Testis (tissue), 3 donors: Measurements from ENCODE around the gene GSC2. TPM values are rescaled to one million over a fixed set of nuclear protein-coding genes. Genes with fewer than 3 reads are reported as not detected.

Experiments
- DNase-seq: peaks from one replicate; pipeline ENCODE4 v3.0.0-alpha.2; 2019
- H3K27ac ChIP-seq, 2 donors: fragments of 200-600 bp; sonication (generic); one replicate each; pipeline ENCODE4 v1.5.1; 2019
- H3K27me3 ChIP-seq: fragments of 200-600 bp; sonication (generic); one replicate; pipeline ENCODE4 v1.5.1; 2019
- H3K36me3 ChIP-seq: fragments of 200-600 bp; sonication (generic); one replicate; pipeline ENCODE4 v1.5.1; 2017; ENCODE audit warnings: low read depth; ENCODE audit errors: missing control alignments
- H3K4me1 ChIP-seq: fragments of 200-600 bp; sonication (generic); one replicate; pipeline ENCODE4 v1.5.1; 2019
- H3K4me3 ChIP-seq, 2 donors: fragments of 200-600 bp; sonication (generic); one replicate each; pipeline ENCODE4 v1.5.1; 2017 to 2019
- H3K9me3 ChIP-seq: fragments of 200-600 bp; sonication (generic); one replicate; pipeline ENCODE4 v1.5.1; 2017
- POLR2A ChIP-seq: fragments of 450-650 bp; IDR thresholded peaks from one replicate; pipeline ENCODE4 v1.6.1; 2017; ENCODE audit warnings: antibody characterized with exemption, mild to moderate bottlenecking, moderate library complexity
- WGBS, 2 donors: methylation state at CpG; one replicate each; pipeline ENCODE4 v1.1.5; 2018; 5-methylcytosine and 5-hydroxymethylcytosine counted together
- intact Hi-C: fragments of 100-400 bp; cut with DNase I; formaldehyde crosslinking; loops from one replicate; pipeline ENCODE4 v1.15.1; 2023; ENCODE audit warnings: low total_unique reads
- polyA plus RNA-seq: library from polyadenylated mRNA; stranded (reverse); fragments of 350-450 nt; fragmentation: Illumina TruSeq; extraction: RNeasy Lipid Tissue Mini Kit (QIAGEN cat#74804); gene quantifications from one replicate; pipeline ENCODE4 v1.2.3, GENCODE V29; 2014; ENCODE audit warnings: low read depth, low replicate concordance; ENCODE audit not compliant: insufficient read depth
- total RNA-seq, 2 donors: library from RNA; depleted of rRNA; stranded (reverse); fragments of >200 nt; gene quantifications; one replicate each; pipeline ENCODE4 v1.2.3, GENCODE V29; 2016
- TF ChIP-seq, protein P1 (sequence below), 3 experiments: fragments of 450-650 bp in 2 of 3; fragments of 200-600 bp in 1 of 3; sonication (generic) in 1 of 3; IDR thresholded peaks; one replicate each; pipeline ENCODE4 v1.5.1; 2016 to 2019; ENCODE audit warnings: antibody characterized with exemption in 3 of 3, mild to moderate bottlenecking in 2 of 3, moderate library complexity in 1 of 3

GSC2 gene
- total and polyA plus RNA-seq, 3 donors from 2014 or later = 2.3 to 16.0 (median 15.3) TPM

DNA sequence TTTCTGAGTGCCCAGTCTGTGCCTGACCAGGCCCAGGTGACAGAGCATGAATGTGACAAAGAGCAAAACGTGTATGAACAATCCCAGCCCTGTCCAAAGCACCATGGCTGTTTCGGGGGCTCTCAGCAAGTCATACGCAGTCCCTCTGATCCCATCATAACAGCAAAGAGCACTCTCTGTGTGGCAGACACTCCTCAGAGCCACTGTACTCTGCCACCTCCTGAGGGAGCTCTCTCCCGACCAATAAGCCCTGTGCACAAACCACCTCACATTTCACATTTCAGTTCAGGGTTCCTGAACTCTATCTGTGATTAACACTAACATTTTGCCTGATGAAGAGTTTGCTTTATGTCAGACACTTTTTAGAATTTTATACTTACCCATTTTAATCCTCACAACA is 34.5 kb downstream of the GSC2 start:
- no peak for TF ChIP-seq POLR2A
- TF ChIP-seq, protein P1, sequence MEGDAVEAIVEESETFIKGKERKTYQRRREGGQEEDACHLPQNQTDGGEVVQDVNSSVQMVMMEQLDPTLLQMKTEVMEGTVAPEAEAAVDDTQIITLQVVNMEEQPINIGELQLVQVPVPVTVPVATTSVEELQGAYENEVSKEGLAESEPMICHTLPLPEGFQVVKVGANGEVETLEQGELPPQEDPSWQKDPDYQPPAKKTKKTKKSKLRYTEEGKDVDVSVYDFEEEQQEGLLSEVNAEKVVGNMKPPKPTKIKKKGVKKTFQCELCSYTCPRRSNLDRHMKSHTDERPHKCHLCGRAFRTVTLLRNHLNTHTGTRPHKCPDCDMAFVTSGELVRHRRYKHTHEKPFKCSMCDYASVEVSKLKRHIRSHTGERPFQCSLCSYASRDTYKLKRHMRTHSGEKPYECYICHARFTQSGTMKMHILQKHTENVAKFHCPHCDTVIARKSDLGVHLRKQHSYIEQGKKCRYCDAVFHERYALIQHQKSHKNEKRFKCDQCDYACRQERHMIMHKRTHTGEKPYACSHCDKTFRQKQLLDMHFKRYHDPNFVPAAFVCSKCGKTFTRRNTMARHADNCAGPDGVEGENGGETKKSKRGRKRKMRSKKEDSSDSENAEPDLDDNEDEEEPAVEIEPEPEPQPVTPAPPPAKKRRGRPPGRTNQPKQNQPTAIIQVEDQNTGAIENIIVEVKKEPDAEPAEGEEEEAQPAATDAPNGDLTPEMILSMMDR (IDR thresholded peaks at IDR 0.05) = no peak
- no peaks in the 10 kb centered on the region for H3K9me3 ChIP-seq
- WGBS, 2 donors = 67 to 85% methylated on average over 4 of the region's 4 CpGs
- no peak overlapping the region for H3K4me3 ChIP-seq
- no peak overlapping the region for H3K27ac ChIP-seq
- intact Hi-C loops = no loop called here
- DNase-seq = no peak
- no peaks in the 10 kb centered on the region for H3K36me3 ChIP-seq
- peaks cover 27% of the 10 kb centered on the region for H3K4me1 ChIP-seq
- H3K27me3 ChIP-seq = no peaks in the 10 kb centered on the region

DNA sequence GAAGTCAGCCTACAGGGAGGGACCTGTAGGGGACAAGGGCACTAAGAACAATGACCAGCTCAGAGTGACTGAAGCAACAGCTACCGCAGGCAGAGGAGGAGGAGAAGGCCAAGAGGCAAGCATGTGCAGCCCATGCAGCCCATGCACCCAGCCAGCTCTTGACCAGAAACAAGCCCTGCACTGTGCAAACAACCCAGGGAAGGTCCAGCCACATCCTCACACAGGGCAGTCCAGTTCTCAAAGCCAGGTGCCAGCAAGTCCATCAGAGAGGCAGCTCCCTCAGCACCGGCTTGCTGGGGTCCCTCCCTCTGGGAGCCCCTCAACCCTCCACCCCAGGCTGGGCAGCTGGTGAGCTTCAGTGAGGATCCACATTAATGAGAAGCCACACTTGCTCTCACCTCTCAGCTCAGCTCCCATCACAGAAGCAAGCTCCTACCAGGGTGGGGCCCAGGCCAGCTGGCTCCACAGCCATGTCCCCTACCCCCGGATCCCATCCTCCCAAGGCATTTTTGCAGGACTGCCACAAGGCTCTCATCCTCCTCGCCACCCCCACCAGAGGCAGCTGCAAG is 35.0 kb downstream of the GSC2 start:
- intact Hi-C loops = no loop called here

DNA sequence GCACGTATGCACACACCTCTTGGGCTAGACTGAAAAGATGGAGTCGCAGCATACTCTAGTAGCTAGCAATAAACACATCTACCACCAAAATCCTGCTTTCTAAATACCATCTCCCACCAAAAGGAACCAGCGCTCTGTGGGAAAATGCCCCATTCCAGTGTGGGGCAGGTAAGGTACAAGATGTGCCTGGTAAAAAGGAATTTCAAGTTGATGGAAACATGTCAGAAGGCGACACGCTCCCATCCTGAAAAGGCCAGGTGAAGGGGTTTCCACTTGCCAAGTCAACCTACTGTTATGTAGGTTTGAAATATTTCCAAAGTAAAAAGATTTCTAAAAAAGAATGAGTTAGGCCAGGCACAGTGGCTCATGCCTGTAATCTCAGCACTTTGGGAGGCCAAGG is 36.7 kb downstream of the GSC2 start:
- intact Hi-C loops = no loop called here
- no peaks in the 10 kb centered on the region for H3K9me3 ChIP-seq
- no peaks in the 10 kb centered on the region for H3K27me3 ChIP-seq
- TF ChIP-seq, protein P1 (IDR thresholded peaks at IDR 0.05) = no peak
- no peak for TF ChIP-seq POLR2A
- DNase-seq = no peak
- 98 to 99% methylated on average over 5 of the region's 5 CpGs for WGBS, 2 donors
- H3K27ac ChIP-seq = no peak overlapping the region
- no peaks in the 10 kb centered on the region for H3K36me3 ChIP-seq
- peaks cover 11% of the 10 kb centered on the region for H3K4me1 ChIP-seq
- no peak overlapping the region for H3K4me3 ChIP-seq

More for the DNA sequence above, 35.0 kb downstream of the GSC2 start:
- Histone ChIP-seq H3K4me3 (no peak overlapping the region), H3K27ac (no peak overlapping the region), H3K36me3 (no peaks in the 10 kb centered on the region), H3K9me3 (no peaks in the 10 kb centered on the region), H3K4me1 (peaks cover 21% of the 10 kb centered on the region), H3K27me3 (no peaks in the 10 kb centered on the region)
- WGBS, 2 donors = 83 to 91% methylated on average over 2 to 4 of the region's 4 CpGs
- TF ChIP-seq, protein P1 (IDR thresholded peaks at IDR 0.05) = no peak
- no peak for TF ChIP-seq POLR2A
- DNase-seq = no peak

DNA sequence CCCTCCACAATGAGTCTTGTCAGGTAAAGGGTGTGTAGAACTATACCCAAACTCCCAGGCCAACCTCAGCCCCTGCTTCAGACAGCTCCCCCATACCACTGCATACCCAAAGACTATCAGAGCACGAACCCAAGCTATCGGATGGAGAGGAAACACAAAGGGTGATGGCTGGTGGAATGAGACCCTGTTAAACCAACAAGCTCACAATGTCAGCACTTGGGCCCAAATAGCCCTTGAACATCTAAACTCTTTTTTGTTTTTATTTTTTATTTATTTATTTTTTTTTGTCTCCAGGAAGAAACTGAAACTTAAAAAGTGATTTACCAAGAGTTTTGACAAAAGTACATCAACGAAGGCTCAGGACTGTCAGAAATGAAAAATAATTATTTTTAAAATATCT is 38.5 kb downstream of the GSC2 start:
- intact Hi-C loops = no loop called here
- H3K9me3 ChIP-seq = no peaks in the 10 kb centered on the region
- H3K4me3 ChIP-seq = no peak overlapping the region
- no peaks in the 10 kb centered on the region for H3K36me3 ChIP-seq
- 84 to 95% methylated on average over 3 of the region's 3 CpGs for WGBS, 2 donors
- H3K27me3 ChIP-seq = no peaks in the 10 kb centered on the region
- DNase-seq = no peak
- peaks cover 10% of the 10 kb centered on the region for H3K4me1 ChIP-seq
- TF ChIP-seq, protein P1 (IDR thresholded peaks at IDR 0.05) = no peak
- TF ChIP-seq POLR2A = no peak
- H3K27ac ChIP-seq = no peak overlapping the region

DNA sequence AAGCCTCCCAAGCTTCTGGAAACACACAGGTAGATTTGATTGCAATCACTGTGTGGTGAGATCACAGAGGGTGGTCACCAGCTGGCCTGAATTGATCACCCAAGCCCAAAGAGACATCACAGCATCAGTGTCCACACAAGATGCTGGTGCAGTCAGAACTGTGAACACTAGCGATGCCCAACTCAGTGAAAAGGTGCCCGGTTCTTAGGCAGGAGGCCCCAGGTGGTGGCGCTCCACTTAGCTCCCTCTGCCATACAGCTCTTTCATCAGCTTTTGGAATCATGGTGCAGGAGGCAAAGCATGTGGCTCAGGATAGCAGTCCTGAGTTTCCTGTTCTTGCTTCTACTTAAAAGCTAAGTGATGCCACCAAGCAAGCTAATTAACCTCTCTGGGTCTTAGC is 39.0 kb downstream of the GSC2 start:
- no peak overlapping the region for H3K27ac ChIP-seq
- no peaks in the 10 kb centered on the region for H3K27me3 ChIP-seq
- 85 to 91% methylated on average over 3 of the region's 3 CpGs for WGBS, 2 donors
- H3K4me3 ChIP-seq = no peak overlapping the region
- TF ChIP-seq, protein P1 (IDR thresholded peaks at IDR 0.05) = no peak
- no peak for TF ChIP-seq POLR2A
- peaks cover 10% of the 10 kb centered on the region for H3K4me1 ChIP-seq
- intact Hi-C loops = no loop called here
- no peaks in the 10 kb centered on the region for H3K9me3 ChIP-seq
- no peaks in the 10 kb centered on the region for H3K36me3 ChIP-seq
- no peak for DNase-seq
